ENCODE results near the gene LCNL1. TPM values are rescaled to one million over a fixed set of nuclear protein-coding genes. Genes with fewer than 3 reads are reported as not detected.

The LCNL1 gene
- total RNA-seq, 1 donor from 2014 or later = not detected

- no peak for TF ChIP-seq CTCF (conservative IDR thresholded peaks at IDR 0.05; ENCODE audit: low read depth, low read length)
- no peak for DNase-seq (ENCODE audit: low read depth)
- H3K4me3 ChIP-seq (ENCODE audit: low read depth, low read length) = no peak overlapping the region
Observed at GRCh38 chr9:137013571-137013940, 30.8 kb downstream of the LCNL1 start.

- no peak overlapping the region for H3K4me3 ChIP-seq (ENCODE audit: low read depth, low read length)
- TF ChIP-seq CTCF (conservative IDR thresholded peaks at IDR 0.05; ENCODE audit: low read depth, low read length) = no peak
- no peak for DNase-seq (ENCODE audit: low read depth)
Observed at GRCh38 chr9:137014166-137014565, 31.4 kb downstream of the LCNL1 start.

GRCh38 chr9:137014776-137015539 is 32.2 kb downstream of the LCNL1 start:
- DNase-seq (ENCODE audit: low read depth) = no peak
- no peak for TF ChIP-seq CTCF (conservative IDR thresholded peaks at IDR 0.05; ENCODE audit: low read depth, low read length)
- H3K4me3 ChIP-seq (ENCODE audit: low read depth, low read length) = no peak overlapping the region

- no peak for DNase-seq (ENCODE audit: low read depth)
- H3K4me3 ChIP-seq (ENCODE audit: low read depth, low read length) = no peak overlapping the region
- TF ChIP-seq CTCF (conservative IDR thresholded peaks at IDR 0.05; ENCODE audit: low read depth, low read length) = no peak
Observed at GRCh38 chr9:137015540-137015930, 32.7 kb downstream of the LCNL1 start.

GRCh38 chr9:137015976-137016375 is 33.2 kb downstream of the LCNL1 start:
- no peak overlapping the region for H3K4me3 ChIP-seq (ENCODE audit: low read depth, low read length)
- DNase-seq (ENCODE audit: low read depth) = no peak
- TF ChIP-seq CTCF (conservative IDR thresholded peaks at IDR 0.05; ENCODE audit: low read depth, low read length) = no peak

- DNase-seq (ENCODE audit: low read depth) = no peak
- no peak overlapping the region for H3K4me3 ChIP-seq (ENCODE audit: low read depth, low read length)
- no peak for TF ChIP-seq CTCF (conservative IDR thresholded peaks at IDR 0.05; ENCODE audit: low read depth, low read length)
Observed at GRCh38 chr9:137016436-137016835, 33.6 kb downstream of the LCNL1 start.

GRCh38 chr9:137017071-137017470 is 34.3 kb downstream of the LCNL1 start:
- no peak for TF ChIP-seq CTCF (conservative IDR thresholded peaks at IDR 0.05; ENCODE audit: low read depth, low read length)
- H3K4me3 ChIP-seq (ENCODE audit: low read depth, low read length) = no peak overlapping the region
- DNase-seq (ENCODE audit: low read depth) = no peak

All from epithelial cell of proximal tubule (primary cell).